Endometrium (tissue), 2 donors: ENCODE data around the gene MAP4K4.

Experiments
- FAIRE-seq: peaks from 2 replicates; lab custom pipeline; 2012; peaks lifted over from hg19 to GRCh38; lab: Jason Lieb, UNC
- donor health status: control.
- donor health status: control.

Gene MAP4K4

GRCh38 chr2:101815739-101816391, 118.4 kb downstream of the MAP4K4 start:
- FAIRE-seq: no peak

GRCh38 chr2:101816598-101816997, 119.1 kb downstream of the MAP4K4 start:
- no peak for FAIRE-seq

GRCh38 chr2:101817481-101817880, 120.0 kb downstream of the MAP4K4 start:
- FAIRE-seq: no peak

- FAIRE-seq: no peak
Measured at GRCh38 chr2:101818531-101819451, 121.3 kb downstream of the MAP4K4 start.

- no peak for FAIRE-seq
Measured at GRCh38 chr2:101820519-101820918, 123.0 kb downstream of the MAP4K4 start.

GRCh38 chr2:101821059-101821805, 123.7 kb downstream of the MAP4K4 start:
- no peak for FAIRE-seq

GRCh38 chr2:101821828-101822458, 124.4 kb downstream of the MAP4K4 start:
- no peak for FAIRE-seq

- FAIRE-seq: no peak
Measured at GRCh38 chr2:101823347-101823791, 125.9 kb downstream of the MAP4K4 start.

GRCh38 chr2:101823859-101824258, 126.4 kb downstream of the MAP4K4 start:
- no peak for FAIRE-seq

- FAIRE-seq: no peak
Measured at GRCh38 chr2:101826716-101827115, 129.2 kb downstream of the MAP4K4 start.

- no peak for FAIRE-seq
Measured at GRCh38 chr2:101827246-101827645, 129.7 kb downstream of the MAP4K4 start.

GRCh38 chr2:101828257-101828656, 130.8 kb downstream of the MAP4K4 start:
- no peak for FAIRE-seq

GRCh38 chr2:101828673-101829334, 131.3 kb downstream of the MAP4K4 start:
- no peak for FAIRE-seq

GRCh38 chr2:101829429-101829828, 131.9 kb downstream of the MAP4K4 start:
- FAIRE-seq: no peak

- FAIRE-seq: no peak
Measured at GRCh38 chr2:101830146-101830545, 132.6 kb downstream of the MAP4K4 start.

- no peak for FAIRE-seq
Measured at GRCh38 chr2:101830555-101830954, 133.0 kb downstream of the MAP4K4 start.

GRCh38 chr2:101831351-101831865, 133.9 kb downstream of the MAP4K4 start:
- FAIRE-seq: no peak

GRCh38 chr2:101832114-101832513, 134.6 kb downstream of the MAP4K4 start:
- peak; percentile 72 for FAIRE-seq

GRCh38 chr2:101833890-101834523, 136.5 kb downstream of the MAP4K4 start:
- FAIRE-seq: no peak

- no peak for FAIRE-seq
Measured at GRCh38 chr2:101837354-101837753, 139.8 kb downstream of the MAP4K4 start.
